VCaP (cell line): ENCODE data around the gene COL5A1.

ENCODE experiments used
- H3K27ac ChIP-seq: fragments of 450-650 bp; 2 replicates; pipeline ENCODE4 v1.5.1; 2017
- CTCF ChIP-seq: fragments of 450-650 bp; conservative IDR thresholded peaks from 2 replicates; pipeline ENCODE4 v1.5.1; 2017; ENCODE audit warnings: mild to moderate bottlenecking, moderate library complexity

Gene COL5A1

DNA sequence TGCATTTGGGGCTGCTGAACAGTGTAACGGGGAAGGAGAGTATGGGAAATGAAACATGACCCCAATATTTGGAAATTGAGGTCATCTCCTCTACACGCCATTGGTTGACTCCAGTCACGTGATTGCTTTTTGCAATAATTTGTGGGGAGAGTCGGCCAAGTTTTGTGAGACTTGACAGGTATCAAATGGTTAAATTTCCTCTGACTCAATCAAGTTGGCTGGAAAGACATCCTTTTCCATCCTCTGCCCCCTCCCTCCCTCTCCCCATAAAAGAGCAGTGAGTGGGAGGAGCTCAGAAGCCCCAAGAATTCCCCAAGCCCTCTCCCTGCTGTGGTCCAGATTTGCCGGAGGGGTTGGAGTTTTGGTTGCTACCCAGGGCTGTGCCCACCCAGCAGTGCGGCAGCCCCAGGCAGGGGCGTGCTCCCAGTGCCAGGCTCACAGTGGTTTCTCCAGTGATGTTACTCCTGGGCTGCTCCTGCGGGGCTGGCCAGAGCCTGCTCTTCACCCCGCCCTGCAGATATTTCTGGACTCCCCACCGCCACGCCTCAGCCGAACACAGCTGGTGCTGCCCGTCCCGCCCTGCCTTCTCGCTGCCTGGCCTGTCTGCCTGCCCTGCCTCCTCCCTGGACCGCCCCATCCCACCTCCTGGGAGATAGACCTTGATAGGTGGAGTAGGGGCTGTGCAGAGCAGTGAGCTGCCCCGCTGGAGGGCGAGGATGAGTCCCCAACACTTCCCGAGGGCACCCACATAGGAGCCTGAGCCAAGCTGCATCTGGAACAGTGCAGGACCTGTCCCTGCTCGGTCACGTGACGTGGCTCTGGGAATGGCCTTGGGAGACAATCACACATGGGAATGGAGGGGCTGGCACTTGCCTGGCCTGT is 3.4 kb downstream of the COL5A1 start:
- H3K27ac ChIP-seq, result no peak overlapping the region
- TF ChIP-seq CTCF, result no peak

DNA sequence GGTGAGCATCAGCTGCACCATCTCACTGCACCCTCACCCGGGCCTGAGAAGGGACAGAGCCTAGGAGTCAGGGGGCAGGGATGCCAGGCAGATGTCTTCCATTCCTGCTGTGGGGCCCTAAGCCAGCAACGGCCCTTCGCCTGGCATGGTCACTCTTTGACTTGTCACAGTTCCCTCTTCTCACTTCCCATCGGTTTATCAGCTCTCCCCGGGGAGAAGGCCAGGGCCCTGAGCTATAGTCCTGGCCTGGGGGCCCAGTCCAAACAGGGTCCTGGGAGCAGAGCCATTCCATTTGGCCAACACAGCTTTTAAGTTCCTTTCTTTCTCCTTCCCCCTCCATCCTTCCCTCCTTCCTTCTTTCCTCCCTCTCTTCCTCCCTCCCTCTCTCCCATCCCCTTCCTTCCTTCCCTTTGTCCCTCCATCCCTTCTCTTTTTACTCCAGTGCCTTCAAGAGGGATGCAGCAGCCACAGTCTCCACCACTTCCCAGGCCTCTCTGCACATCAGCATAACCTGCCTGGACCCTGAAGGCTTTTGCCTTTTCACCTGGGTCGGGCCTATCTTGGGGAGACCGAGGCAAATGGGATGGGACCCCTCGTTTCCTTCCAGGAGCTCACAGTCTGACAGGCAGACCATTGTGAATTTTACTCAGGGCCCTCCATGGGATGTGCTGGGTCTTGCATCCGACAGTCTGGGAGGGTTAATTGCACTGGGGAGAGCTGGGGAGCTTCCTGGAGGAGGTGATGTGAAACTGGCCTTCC is 4.2 kb downstream of the COL5A1 start:
- H3K27ac ChIP-seq, result no peak overlapping the region
- TF ChIP-seq CTCF, result no peak

GRCh38 chr9:134647359-134648080 is 5.9 kb downstream of the COL5A1 start:
- no peak overlapping the region for H3K27ac ChIP-seq
- TF ChIP-seq CTCF, result no peak

GRCh38 chr9:134648701-134649530 is 7.3 kb downstream of the COL5A1 start:
- TF ChIP-seq CTCF, result no peak

GRCh38 chr9:134650431-134651190 is 9.0 kb downstream of the COL5A1 start:
- no peak for TF ChIP-seq CTCF
- H3K27ac ChIP-seq, result no peak overlapping the region

More at GRCh38 chr9:134648701-134649530, 7.3 kb downstream of the COL5A1 start:
- no peak overlapping the region for H3K27ac ChIP-seq

DNA sequence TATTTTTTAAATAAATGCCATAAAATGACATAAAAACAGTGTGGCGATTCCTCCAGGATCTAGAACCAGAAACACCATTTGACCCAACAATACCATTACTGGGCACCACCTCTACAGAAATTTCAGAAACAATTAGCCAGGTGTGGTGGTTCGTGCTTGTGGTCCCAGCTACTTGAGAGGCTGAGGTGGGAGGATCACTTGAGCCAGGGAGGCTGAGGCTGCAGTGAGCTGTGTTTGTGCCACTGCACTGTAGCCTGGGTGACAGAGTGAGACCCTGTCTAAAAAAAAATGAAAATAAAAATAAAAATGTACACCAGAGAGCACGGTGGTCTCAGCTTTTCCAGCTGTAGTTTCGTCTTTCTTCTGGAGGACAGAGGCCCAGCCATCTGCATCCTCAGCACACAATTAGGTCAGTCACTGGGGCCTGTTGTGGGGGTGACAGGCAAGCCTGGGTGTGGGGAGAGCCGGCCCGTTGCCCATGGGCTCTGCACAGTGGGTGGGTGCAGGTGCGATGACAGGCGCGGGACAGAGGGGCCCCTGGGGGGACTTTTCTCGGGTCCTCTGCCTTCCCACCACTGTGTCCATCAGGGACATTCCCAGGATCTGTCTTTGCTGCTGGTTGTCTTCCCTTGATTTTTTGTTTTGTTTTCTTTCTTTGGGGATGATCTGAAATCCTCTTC is 9.8 kb downstream of the COL5A1 start:
- H3K27ac ChIP-seq, result no peak overlapping the region
- no peak for TF ChIP-seq CTCF
